ENCODE data around the gene NTRK1.

Gene NTRK1

DNA sequence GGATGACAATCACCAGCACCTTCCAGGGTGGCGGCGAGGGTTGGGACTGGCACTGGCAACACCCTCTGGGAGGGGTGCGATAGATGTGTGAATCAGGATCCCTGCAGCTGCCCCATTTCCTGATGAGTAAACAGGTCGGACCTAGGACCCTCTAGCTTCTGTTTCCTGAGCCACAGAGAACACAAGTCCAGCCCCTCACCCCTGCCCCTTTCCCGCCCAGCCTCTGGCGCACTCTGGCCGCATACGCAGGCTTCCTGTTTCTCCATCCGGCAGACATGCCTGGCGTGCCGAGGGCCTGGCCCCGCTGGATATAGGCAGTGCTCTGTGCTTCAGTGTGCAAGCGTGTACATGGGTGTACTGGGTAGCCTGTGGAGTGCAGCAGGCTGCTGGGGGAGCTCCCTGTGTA lies 37.5 kb downstream of the NTRK1 start:
- DNase-seq (ENCODE audit: low spot score) = no peak

- no peak for DNase-seq (ENCODE audit: low spot score)
Observed at GRCh38 chr1:156898971-156899664, 38.5 kb downstream of the NTRK1 start.

DNA sequence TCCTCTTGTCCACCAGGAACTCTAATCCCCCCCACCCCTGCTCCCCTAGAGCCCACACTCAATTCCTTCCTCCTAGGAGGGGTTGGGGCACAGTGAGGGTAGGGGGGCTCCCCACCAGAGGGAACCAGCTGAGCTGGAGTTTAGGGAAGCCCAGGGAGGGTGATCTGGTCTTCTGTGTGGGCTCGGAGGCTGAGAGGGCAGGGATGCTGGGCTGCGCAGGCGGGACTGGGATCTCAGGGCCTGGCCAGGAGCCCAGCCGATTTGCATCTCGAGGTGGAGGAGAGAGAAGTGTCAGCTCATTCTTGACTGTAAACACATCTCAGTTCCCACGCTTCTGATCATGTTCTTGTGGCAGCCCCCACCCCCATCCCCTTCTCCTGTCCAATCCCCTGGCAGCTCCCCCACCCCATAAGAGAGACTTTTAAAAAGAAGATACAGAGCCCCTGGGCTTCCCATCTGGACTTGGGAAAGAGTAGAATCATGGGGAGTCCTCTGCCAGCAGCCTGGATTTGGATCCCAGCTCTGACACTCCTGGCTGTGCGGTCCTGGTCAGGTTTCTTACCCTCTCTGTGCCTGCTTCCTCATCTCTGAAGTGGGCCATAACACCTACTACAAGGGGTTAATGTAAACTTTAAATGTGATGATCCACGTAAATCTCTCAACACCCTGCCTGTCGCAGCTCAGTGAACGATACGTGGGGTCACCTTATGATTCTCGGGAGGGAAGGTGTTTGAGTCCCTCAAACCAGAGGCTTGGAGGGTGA lies 39.5 kb downstream of the NTRK1 start:
- no peak for DNase-seq (ENCODE audit: low spot score)

- DNase-seq (ENCODE audit: low spot score) = no peak
Observed at GRCh38 chr1:156900896-156901589, 40.4 kb downstream of the NTRK1 start.

- no peak for DNase-seq (ENCODE audit: low spot score)
Observed at GRCh38 chr1:156901590-156901900, 40.9 kb downstream of the NTRK1 start.

GRCh38 chr1:156901966-156902915 lies 41.6 kb downstream of the NTRK1 start:
- no peak for DNase-seq (ENCODE audit: low spot score)

DNA sequence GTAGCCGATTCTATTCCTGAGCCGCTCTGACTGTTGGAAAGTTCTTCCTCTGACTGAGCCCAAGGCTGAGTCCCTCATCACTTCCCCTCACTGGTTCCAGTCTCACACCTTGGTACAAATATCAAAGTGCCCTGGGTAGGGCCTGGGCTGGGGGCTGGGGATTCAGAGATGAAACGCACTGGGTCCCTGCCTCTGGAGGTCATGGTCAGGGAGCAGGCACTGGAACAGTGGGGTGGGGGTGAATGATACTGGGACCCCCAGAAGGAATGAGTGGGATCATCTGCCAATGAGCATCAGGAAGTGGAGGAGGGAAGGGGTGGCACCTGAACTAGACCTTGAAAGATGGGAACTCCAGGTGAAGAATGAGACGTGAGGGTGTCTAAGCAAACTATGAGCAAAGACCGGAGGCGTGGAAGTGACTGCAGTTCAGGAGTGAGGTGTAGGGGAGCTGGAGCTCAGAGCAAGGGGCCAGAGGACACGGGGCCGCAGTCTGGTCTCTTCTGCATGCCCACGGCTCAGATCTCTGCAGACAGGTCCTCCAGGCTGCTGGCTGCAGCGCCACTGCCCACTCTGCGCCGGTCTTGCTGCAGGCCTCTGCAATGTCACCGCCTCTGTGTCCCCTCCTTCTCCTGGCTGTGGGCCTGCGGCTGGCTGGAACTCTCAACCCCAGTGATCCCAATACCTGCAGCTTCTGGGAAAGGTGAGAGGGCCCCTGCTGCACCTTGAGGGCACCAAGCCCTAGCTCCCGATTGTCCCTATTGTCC lies 42.8 kb downstream of the NTRK1 start:
- no peak for DNase-seq (ENCODE audit: low spot score)

DNA sequence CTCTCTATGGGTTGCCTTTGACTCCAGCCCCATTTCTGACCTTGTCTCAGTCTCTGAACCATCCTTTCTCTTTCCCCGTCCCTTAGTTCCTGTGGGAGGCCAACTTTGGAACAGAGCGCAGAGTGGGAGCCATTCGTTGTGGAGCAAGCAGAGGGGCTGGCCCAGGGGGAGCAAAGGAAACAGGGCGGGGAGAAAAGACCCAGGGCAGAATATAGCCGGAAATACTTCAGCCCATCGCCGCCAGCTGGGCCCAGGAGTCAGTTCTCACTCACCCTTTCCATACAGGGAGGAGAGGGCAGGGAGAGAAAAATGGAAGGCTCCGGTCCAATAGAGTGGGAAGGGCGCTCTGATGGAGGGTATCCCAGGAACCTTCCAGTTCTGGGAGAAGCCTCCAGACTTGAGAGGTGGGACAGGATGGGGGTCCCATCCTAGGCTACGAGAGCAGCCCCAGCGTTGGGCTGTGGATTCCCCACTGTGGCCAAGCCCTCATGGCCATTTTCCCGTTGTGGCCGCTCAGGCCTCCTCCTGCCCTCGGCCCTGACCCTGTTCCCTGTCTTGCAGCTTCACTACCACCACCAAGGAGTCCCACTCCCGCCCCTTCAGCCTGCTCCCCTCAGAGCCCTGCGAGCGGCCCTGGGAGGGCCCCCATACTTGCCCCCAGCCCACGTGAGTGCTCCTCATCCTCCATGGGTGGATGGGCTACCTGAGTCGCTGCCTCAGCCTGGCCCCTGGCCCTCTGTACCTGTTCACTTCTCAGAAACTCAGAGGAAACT lies 43.7 kb downstream of the NTRK1 start:
- DNase-seq (ENCODE audit: low spot score) = no peak

- no peak for DNase-seq (ENCODE audit: low spot score)
Observed at GRCh38 chr1:156905176-156905575, 44.5 kb downstream of the NTRK1 start.

DNA sequence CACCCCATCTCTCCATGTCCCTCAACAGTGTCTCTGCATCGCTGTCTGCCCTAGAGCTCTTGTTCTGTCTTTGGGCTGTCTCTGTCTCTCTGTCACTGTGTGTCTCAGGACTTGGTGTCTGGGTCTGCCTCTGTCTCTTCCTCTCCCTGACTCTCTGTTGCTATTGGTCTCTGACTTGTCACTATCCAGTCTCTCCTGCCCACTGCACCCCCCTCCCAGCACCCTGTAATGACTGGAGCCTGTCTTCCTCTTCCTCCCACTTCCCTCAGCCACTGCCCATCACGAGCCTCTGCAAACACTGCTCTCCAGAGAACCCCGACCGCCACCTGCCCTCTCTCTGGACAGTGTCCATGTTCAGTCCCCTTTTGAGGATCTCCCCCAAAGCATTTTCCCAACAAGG lies 45.0 kb downstream of the NTRK1 start:
- DNase-seq (ENCODE audit: low spot score) = no peak

DNA sequence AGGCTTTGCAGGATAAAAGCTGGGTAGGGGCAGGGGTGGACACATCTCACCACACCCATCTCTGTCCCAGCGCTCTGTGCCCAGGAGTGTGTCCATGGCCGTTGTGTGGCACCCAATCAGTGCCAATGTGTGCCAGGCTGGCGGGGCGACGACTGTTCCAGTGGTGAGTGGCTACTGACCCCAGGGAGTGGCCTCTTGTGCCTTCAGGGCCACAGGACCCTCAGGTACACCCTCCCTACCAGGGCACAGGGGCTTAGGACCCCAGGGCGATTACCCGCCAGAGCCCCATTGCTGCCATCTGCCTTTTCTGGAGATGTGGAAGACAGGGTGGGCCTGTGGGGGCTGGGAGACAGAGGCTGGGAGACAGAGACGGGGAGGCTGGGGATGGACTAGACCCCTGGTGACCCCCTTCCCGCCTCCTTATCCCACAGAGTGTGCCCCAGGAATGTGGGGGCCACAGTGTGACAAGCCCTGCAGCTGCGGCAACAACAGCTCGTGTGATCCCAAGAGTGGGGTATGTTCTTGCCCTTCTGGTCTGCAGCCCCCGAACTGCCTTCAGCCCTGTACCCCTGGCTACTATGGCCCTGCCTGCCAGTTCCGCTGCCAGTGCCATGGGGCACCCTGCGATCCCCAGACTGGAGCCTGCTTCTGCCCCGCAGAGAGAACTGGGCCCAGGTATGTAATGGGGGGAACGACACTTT lies 45.7 kb downstream of the NTRK1 start:
- no peak for DNase-seq (ENCODE audit: low spot score)

- no peak for DNase-seq (ENCODE audit: low spot score)
Observed at GRCh38 chr1:156908541-156908940, 47.9 kb downstream of the NTRK1 start.

DNA sequence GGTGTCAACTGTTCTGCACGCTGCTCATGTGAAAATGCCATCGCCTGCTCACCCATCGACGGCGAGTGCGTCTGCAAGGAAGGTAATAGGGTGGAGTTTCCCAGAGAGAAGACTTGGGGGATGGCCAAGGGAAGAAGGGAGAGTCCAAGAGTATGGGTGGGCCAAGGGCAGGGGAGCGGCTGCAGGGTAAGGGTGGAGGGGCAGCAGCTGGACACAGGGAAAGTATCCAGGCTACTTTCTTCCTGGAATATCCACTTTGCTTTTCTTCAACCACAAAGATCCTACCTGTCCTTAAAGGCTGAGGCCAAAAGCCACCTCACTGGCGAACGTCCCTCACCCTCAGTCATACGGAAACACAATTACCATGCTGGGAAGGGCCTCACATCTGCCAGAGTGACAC lies 48.3 kb downstream of the NTRK1 start:
- no peak for DNase-seq (ENCODE audit: low spot score)

GRCh38 chr1:156909671-156910070 lies 49.0 kb downstream of the NTRK1 start:
- no peak for DNase-seq (ENCODE audit: low spot score)

DNA sequence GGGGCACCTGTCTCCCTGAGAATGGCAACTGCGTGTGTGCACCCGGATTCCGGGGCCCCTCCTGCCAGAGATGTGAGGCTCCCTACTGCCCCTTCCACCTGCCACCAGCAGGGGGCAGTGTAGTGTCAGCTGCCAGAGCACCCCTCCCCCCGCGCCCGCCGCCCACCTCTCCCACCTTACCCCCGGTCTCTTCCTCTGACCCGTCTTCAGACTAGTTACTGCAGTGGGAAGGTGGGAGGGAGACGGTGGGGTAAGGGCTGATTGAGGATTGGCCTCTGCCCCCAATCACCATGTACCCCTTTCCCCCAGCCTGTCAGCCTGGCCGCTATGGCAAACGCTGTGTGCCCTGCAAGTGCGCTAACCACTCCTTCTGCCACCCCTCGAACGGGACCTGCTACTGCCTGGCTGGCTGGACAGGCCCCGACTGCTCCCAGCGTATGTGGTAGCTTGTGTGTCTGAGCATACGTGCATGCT lies 49.7 kb downstream of the NTRK1 start:
- DNase-seq (ENCODE audit: low spot score) = peak; percentile 67

GRCh38 chr1:156911577-156912298 lies 51.1 kb downstream of the NTRK1 start:
- no peak for DNase-seq (ENCODE audit: low spot score)

DNA sequence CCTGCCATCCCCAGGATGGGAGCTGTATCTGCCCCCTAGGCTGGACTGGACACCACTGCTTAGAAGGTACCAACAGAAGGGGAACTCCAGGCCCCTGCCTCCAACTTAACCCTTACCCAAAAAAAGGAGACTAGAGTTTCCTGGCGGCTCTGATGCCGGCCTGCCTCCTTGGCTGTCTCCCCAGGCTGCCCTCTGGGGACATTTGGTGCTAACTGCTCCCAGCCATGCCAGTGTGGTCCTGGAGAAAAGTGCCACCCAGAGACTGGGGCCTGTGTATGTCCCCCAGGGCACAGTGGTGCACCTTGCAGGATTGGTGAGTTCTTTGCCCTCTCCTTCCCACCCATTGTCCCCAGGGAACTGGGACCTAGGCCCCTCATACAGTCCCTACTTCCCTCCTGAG lies 51.6 kb downstream of the NTRK1 start:
- DNase-seq (ENCODE audit: low spot score) = no peak

GRCh38 chr1:156912861-156913808 lies 52.5 kb downstream of the NTRK1 start:
- DNase-seq (ENCODE audit: low spot score) = no peak

Measured in NAMALWA (cell line).